ENCODE data around the gene ITSN2. TPM values are rescaled to one million over a fixed set of nuclear protein-coding genes. Genes with fewer than 3 reads are reported as not detected.

ITSN2 gene
- polyA plus RNA-seq, 1 experiment = 27.3 TPM

- no peak for DNase-seq (ENCODE audit: low read depth, low spot score)
- CTCF ChIA-PET = no interaction called here
- H3K27me3 ChIP-seq (ENCODE audit: control insufficient read depth, insufficient read depth, low read length) = no peaks in the 10 kb centered on the region
- POLR2A ChIA-PET = no interaction called here
- no peaks in the 10 kb centered on the region; the same call in 1 of the 2 replicates for H3K9me3 ChIP-seq (ENCODE audit: control insufficient read depth, insufficient read depth, low read length)
- no peak for TF ChIP-seq CTCF (IDR thresholded peaks at IDR 0.05; ENCODE audit: low read depth, low read length)
- H3K4me3 ChIP-seq (ENCODE audit: low read depth, low read length) = no peak overlapping the region
- no peak overlapping the region for H3K27ac ChIP-seq (ENCODE audit: low read depth, low read length)
These were observed 5.4 kb downstream of the ITSN2 start for GRCh38 chr2:24354957-24355356.

GRCh38 chr2:24354395-24354794 lies 5.9 kb downstream of the ITSN2 start:
- Histone ChIP-seq H3K27ac (ENCODE audit: low read depth, low read length) (no peak overlapping the region), H3K4me3 (ENCODE audit: low read depth, low read length) (no peak overlapping the region), H3K27me3 (ENCODE audit: control insufficient read depth, insufficient read depth, low read length) (no peaks in the 10 kb centered on the region), H3K9me3 (ENCODE audit: control insufficient read depth, insufficient read depth, low read length) (no peaks in the 10 kb centered on the region; the same call in 1 of the 2 replicates)
- ChIA-PET POLR2A (no interaction called here), CTCF (no interaction called here)
- DNase-seq (ENCODE audit: low read depth, low spot score) = no peak
- no peak for TF ChIP-seq CTCF (IDR thresholded peaks at IDR 0.05; ENCODE audit: low read depth, low read length)

GRCh38 chr2:24353973-24354372 lies 6.4 kb downstream of the ITSN2 start:
- Histone ChIP-seq H3K27me3 (ENCODE audit: control insufficient read depth, insufficient read depth, low read length) (no peaks in the 10 kb centered on the region), H3K4me3 (ENCODE audit: low read depth, low read length) (no peak overlapping the region), H3K27ac (ENCODE audit: low read depth, low read length) (no peak overlapping the region), H3K9me3 (ENCODE audit: control insufficient read depth, insufficient read depth, low read length) (no peaks in the 10 kb centered on the region; the same call in 1 of the 2 replicates)
- no peak for TF ChIP-seq CTCF (IDR thresholded peaks at IDR 0.05; ENCODE audit: low read depth, low read length)
- DNase-seq (ENCODE audit: low read depth, low spot score) = no peak
- CTCF ChIA-PET = no interaction called here
- POLR2A ChIA-PET = no interaction called here

- no peaks in the 10 kb centered on the region; the same call in 1 of the 2 replicates for H3K9me3 ChIP-seq (ENCODE audit: control insufficient read depth, insufficient read depth, low read length)
- no peaks in the 10 kb centered on the region for H3K27me3 ChIP-seq (ENCODE audit: control insufficient read depth, insufficient read depth, low read length)
- ChIA-PET CTCF (no interaction called here), POLR2A (no interaction called here)
- H3K27ac ChIP-seq (ENCODE audit: low read depth, low read length) = no peak overlapping the region
- H3K4me3 ChIP-seq (ENCODE audit: low read depth, low read length) = no peak overlapping the region
- TF ChIP-seq CTCF (IDR thresholded peaks at IDR 0.05; ENCODE audit: low read depth, low read length) = no peak
- DNase-seq (ENCODE audit: low read depth, low spot score) = no peak
These were observed 7.0 kb downstream of the ITSN2 start for GRCh38 chr2:24353364-24353763.

GRCh38 chr2:24352664-24353063 lies 7.7 kb downstream of the ITSN2 start:
- no peak for DNase-seq (ENCODE audit: low read depth, low spot score)

More at GRCh38 chr2:24352664-24353063, 7.7 kb downstream of the ITSN2 start:
- TF ChIP-seq CTCF (IDR thresholded peaks at IDR 0.05; ENCODE audit: low read depth, low read length) = no peak
- no peak overlapping the region for H3K4me3 ChIP-seq (ENCODE audit: low read depth, low read length)
- POLR2A ChIA-PET = no interaction called here
- CTCF ChIA-PET = interaction anchor here (0.6 to 1.0 kb wide), 2 partner anchors 8 to 57 kb away, joined by 3 read pairs; no protein-coding TSS in a partner anchor
- H3K9me3 ChIP-seq (ENCODE audit: control insufficient read depth, insufficient read depth, low read length) = no peaks in the 10 kb centered on the region; the same call in 1 of the 2 replicates
- H3K27me3 ChIP-seq (ENCODE audit: control insufficient read depth, insufficient read depth, low read length) = no peaks in the 10 kb centered on the region
- no peak overlapping the region for H3K27ac ChIP-seq (ENCODE audit: low read depth, low read length)
